ENCODE measurements around the gene NDUFV1. TPM values are rescaled to one million over a fixed set of nuclear protein-coding genes. Genes with fewer than 3 reads are reported as not detected.

Gene NDUFV1
- total and polyA plus RNA-seq, 4 donors, result 83.6 to 172 (median 163) TPM

DNA sequence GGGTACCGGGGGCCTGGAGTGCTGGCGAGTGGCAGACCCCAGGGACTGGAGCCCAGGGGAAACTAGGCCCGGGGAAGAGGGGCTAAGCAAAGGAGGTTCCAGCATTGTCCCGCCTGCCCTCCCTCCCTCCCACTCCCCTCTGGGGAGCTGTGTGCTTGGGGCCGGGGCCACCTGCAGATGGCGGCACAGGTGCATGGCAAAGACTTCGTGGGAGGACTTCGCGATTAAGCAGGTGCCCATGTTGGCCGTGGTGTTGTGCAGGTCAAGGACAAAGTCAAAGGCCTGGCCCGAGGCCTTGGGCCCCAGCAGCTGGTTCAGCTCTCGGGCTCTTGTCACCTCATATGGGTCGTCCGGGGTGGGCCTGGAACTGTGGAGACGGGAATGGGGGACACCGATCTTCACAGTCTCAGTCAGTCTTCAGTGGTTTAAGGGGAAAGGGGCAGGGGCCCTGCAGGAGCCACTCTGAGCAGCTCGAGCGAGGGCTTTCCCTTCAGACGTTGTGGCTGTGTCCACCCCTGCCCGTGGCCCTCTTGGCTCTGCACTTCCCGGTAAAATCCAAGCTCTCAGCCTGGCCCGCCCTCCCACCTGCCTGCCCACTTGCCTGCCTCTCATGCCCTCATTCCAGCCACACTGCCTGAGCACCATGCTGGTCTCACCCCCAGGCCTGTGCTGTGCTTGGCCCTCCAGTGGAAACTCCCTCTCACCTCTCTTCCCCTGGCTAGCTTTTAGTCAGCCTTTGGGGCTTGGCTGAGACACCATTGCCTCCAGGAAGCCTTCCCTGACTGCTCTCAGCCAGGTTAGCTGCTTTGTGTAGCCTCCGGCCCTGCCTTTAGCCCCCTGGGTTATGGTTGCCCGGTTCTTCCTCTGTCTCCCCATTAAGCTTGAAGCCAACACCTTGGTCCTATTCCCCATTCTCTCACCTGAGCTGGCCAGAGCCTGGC is 39.1 kb downstream of the NDUFV1 start:
- Histone ChIP-seq H3K4me3 (ENCODE audit: low read depth in 1 of 3, low read length in 3 of 3) (no peak overlapping the region), H3K4me1 (ENCODE audit: control insufficient read depth in 4 of 4, insufficient read depth in 4 of 4, low read length in 3 of 4) (peaks cover 2 to 20% (median 11%) of the 10 kb centered on the region in 4 donors), H3K9ac (ENCODE audit: low read depth in 1 of 2, low read length in 2 of 2) (no peak overlapping the region), H3K9me3 (ENCODE audit: control insufficient read depth in 4 of 4, low read length in 3 of 4) (no peaks in the 10 kb centered on the region), H3K36me3 (ENCODE audit: control insufficient read depth in 4 of 4, insufficient read depth in 3 of 4, low read depth in 1 of 4, low read length in 3 of 4) (peaks cover 0 to 6% (median 0%) of the 10 kb centered on the region in 4 donors), H3K27ac (ENCODE audit: low read depth in 1 of 2, low read length in 2 of 2) (no peak overlapping the region), H3K27me3 (ENCODE audit: control insufficient read depth in 4 of 4, insufficient read depth in 4 of 4, low read length in 3 of 4) (no peaks in the 10 kb centered on the region)
- WGBS, result 86% methylated on average over 24 of the region's 24 CpGs
- no peak for DNase-seq (ENCODE audit: low spot score)
- no peak for TF ChIP-seq FOXA2 (IDR thresholded peaks at IDR 0.05)
- no peak for TF ChIP-seq YY1 (IDR thresholded peaks at IDR 0.05)
- TF ChIP-seq HNF4A (conservative IDR thresholded peaks at IDR 0.05), result no peak
- TF ChIP-seq RXRA (IDR thresholded peaks at IDR 0.05), result no peak
- TF ChIP-seq FOXA1 (IDR thresholded peaks at IDR 0.05), result no peak
- TF ChIP-seq, protein P1, sequence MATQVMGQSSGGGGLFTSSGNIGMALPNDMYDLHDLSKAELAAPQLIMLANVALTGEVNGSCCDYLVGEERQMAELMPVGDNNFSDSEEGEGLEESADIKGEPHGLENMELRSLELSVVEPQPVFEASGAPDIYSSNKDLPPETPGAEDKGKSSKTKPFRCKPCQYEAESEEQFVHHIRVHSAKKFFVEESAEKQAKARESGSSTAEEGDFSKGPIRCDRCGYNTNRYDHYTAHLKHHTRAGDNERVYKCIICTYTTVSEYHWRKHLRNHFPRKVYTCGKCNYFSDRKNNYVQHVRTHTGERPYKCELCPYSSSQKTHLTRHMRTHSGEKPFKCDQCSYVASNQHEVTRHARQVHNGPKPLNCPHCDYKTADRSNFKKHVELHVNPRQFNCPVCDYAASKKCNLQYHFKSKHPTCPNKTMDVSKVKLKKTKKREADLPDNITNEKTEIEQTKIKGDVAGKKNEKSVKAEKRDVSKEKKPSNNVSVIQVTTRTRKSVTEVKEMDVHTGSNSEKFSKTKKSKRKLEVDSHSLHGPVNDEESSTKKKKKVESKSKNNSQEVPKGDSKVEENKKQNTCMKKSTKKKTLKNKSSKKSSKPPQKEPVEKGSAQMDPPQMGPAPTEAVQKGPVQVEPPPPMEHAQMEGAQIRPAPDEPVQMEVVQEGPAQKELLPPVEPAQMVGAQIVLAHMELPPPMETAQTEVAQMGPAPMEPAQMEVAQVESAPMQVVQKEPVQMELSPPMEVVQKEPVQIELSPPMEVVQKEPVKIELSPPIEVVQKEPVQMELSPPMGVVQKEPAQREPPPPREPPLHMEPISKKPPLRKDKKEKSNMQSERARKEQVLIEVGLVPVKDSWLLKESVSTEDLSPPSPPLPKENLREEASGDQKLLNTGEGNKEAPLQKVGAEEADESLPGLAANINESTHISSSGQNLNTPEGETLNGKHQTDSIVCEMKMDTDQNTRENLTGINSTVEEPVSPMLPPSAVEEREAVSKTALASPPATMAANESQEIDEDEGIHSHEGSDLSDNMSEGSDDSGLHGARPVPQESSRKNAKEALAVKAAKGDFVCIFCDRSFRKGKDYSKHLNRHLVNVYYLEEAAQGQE (IDR thresholded peaks at IDR 0.05), result no peak
- TF ChIP-seq GABPA (IDR thresholded peaks at IDR 0.05 in 1 of 2, conservative IDR thresholded peaks at IDR 0.05 in 1 of 2), result no peak
- no peak for TF ChIP-seq NR2F2 (IDR thresholded peaks at IDR 0.05)
- TF ChIP-seq TAF1 (conservative IDR thresholded peaks at IDR 0.05), result no peak
- no peak for TF ChIP-seq EGR1 (IDR thresholded peaks at IDR 0.05; ENCODE audit: low read depth in 2 of 2)
- TF ChIP-seq HNF4G (IDR thresholded peaks at IDR 0.05), result no peak
- TF ChIP-seq, protein P2, sequence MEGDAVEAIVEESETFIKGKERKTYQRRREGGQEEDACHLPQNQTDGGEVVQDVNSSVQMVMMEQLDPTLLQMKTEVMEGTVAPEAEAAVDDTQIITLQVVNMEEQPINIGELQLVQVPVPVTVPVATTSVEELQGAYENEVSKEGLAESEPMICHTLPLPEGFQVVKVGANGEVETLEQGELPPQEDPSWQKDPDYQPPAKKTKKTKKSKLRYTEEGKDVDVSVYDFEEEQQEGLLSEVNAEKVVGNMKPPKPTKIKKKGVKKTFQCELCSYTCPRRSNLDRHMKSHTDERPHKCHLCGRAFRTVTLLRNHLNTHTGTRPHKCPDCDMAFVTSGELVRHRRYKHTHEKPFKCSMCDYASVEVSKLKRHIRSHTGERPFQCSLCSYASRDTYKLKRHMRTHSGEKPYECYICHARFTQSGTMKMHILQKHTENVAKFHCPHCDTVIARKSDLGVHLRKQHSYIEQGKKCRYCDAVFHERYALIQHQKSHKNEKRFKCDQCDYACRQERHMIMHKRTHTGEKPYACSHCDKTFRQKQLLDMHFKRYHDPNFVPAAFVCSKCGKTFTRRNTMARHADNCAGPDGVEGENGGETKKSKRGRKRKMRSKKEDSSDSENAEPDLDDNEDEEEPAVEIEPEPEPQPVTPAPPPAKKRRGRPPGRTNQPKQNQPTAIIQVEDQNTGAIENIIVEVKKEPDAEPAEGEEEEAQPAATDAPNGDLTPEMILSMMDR (IDR thresholded peaks at IDR 0.05; ENCODE audit: low read depth, low read length, missing input control), result no peak
- TF ChIP-seq, protein P3, sequence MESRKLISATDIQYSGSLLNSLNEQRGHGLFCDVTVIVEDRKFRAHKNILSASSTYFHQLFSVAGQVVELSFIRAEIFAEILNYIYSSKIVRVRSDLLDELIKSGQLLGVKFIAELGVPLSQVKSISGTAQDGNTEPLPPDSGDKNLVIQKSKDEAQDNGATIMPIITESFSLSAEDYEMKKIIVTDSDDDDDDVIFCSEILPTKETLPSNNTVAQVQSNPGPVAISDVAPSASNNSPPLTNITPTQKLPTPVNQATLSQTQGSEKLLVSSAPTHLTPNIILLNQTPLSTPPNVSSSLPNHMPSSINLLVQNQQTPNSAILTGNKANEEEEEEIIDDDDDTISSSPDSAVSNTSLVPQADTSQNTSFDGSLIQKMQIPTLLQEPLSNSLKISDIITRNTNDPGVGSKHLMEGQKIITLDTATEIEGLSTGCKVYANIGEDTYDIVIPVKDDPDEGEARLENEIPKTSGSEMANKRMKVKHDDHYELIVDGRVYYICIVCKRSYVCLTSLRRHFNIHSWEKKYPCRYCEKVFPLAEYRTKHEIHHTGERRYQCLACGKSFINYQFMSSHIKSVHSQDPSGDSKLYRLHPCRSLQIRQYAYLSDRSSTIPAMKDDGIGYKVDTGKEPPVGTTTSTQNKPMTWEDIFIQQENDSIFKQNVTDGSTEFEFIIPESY (IDR thresholded peaks at IDR 0.05), result no peak
- TF ChIP-seq SP1 (IDR thresholded peaks at IDR 0.05), result no peak

All from liver (tissue), 9 donors.